ENCODE measurements around the gene ATP1A4.
A peak's percentile ranks its signal among the peaks of the same experiment; 100 is the strongest.

Gene ATP1A4

GRCh38 chr1:160206421-160207117 lies 55.2 kb downstream of the ATP1A4 start:
- DNase-seq (ENCODE audit: low read depth), result peak; percentile 93

GRCh38 chr1:160207118-160207650 lies 55.8 kb downstream of the ATP1A4 start:
- no peak for DNase-seq (ENCODE audit: low read depth)

- no peak for DNase-seq (ENCODE audit: low read depth)
These were observed 56.6 kb downstream of the ATP1A4 start for GRCh38 chr1:160207771-160208556.

GRCh38 chr1:160208557-160209320 lies 57.3 kb downstream of the ATP1A4 start:
- no peak for DNase-seq (ENCODE audit: low read depth)

GRCh38 chr1:160209321-160210046 lies 58.1 kb downstream of the ATP1A4 start:
- DNase-seq (ENCODE audit: low read depth), result peak; percentile 48

GRCh38 chr1:160210561-160210960 lies 59.2 kb downstream of the ATP1A4 start:
- no peak for DNase-seq (ENCODE audit: low read depth)

- no peak for DNase-seq (ENCODE audit: low read depth)
These were observed 59.8 kb downstream of the ATP1A4 start for GRCh38 chr1:160211046-160211790.

- DNase-seq (ENCODE audit: low read depth), result no peak
These were observed 63.2 kb downstream of the ATP1A4 start for GRCh38 chr1:160214481-160215140.

- DNase-seq (ENCODE audit: low read depth), result no peak
These were observed 64.9 kb downstream of the ATP1A4 start for GRCh38 chr1:160216301-160216700.

GRCh38 chr1:160217481-160218051 lies 66.2 kb downstream of the ATP1A4 start:
- DNase-seq (ENCODE audit: low read depth), result no peak

- DNase-seq (ENCODE audit: low read depth), result peak; percentile 70
These were observed 67.9 kb downstream of the ATP1A4 start for GRCh38 chr1:160219062-160219929.

- DNase-seq (ENCODE audit: low read depth), result no peak
These were observed 68.9 kb downstream of the ATP1A4 start for GRCh38 chr1:160220301-160220700.

- DNase-seq (ENCODE audit: low read depth), result no peak
These were observed 69.7 kb downstream of the ATP1A4 start for GRCh38 chr1:160221089-160221488.

- no peak for DNase-seq (ENCODE audit: low read depth)
These were observed 71.1 kb downstream of the ATP1A4 start for GRCh38 chr1:160222546-160222945.

- DNase-seq (ENCODE audit: low read depth), result no peak
These were observed 73.2 kb downstream of the ATP1A4 start for GRCh38 chr1:160224606-160225005.

- DNase-seq (ENCODE audit: low read depth), result no peak
These were observed 73.9 kb downstream of the ATP1A4 start for GRCh38 chr1:160225345-160225744.

- DNase-seq (ENCODE audit: low read depth), result no peak
These were observed 75.2 kb downstream of the ATP1A4 start for GRCh38 chr1:160226623-160227022.

GRCh38 chr1:160227034-160227433 lies 75.6 kb downstream of the ATP1A4 start:
- DNase-seq (ENCODE audit: low read depth), result no peak

GRCh38 chr1:160227561-160227960 lies 76.2 kb downstream of the ATP1A4 start:
- DNase-seq (ENCODE audit: low read depth), result no peak
